ENCODE data around the gene BCL6. TPM values are rescaled to one million over a fixed set of nuclear protein-coding genes. Genes with fewer than 3 reads are reported as not detected.

Gene BCL6
- total RNA-seq, result 36.2 and 42.2 TPM in 2 replicates

DNA sequence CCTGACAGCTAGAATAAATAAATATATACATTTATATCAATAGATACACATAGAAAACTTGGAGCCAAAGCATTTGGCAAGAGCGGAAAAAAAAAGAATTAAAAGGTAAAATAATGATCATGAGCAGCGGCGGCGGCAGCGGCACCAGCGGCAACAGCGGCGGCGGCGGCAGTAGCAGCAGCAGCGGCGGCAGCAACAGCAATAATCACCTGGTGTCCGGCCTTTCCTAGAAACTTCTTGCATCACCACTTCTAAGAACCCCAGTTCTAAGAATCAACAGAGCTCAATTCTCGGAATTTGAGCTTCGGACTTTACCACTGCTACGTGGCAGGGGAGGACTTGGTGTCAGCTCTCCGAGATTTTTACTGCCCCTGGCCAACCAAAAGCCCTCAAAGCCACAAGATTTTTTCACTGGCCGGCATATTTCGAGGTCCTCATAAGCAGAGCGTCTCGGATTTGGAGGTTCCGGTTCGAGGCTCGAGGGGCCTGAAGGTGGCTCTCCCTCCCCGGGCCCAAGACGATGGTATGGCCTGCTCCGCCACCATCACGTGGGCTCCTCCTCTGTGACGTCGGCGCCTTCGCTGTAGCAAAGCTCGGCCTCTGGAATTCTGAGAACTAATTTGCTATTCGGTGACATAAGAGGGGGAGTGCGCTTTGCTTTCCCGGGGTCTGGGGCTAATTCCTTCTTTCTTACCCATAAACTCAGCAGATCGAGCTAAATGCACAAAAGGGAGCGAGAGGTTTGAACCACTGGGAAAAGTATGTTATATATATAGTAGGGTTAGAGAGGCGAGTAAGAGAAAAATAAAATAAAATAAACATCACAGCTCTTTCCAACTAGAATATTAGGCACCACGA, at the start of gene BCL6:
Gene BCL6 (minus strand): TSS at position 268 of the 858 bp plus-strand sequence. CDS start 11,775 bp downstream, outside the sequence.

DNA sequence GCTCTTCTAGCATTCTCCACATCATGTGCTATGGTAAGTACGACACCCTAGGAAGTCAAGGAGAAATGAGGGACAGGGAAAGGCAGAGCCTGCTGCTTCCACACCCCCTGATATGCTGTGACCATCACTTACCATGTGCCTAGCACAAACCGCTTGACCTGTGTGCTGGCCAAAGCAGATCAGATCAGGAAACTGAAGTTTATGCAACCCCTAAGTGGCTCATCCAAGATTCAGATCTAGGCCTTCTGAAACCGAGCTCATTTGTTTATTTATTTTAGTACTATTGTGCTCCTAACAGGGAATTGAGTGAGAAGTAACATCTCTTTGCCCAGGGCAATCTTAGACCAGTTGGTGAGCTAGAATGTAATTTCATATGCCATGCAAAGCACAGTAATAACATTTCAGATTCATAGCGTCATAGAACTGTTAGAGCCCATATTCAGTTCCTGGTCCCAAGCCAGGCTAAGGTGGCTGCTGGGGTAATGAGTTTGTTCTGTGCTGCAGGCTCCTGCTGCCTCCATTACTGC, 42.7 kb downstream of the BCL6 start, which contains the start of gene RTP2:
Gene RTP2 (minus strand): TSS at position 51 of the 527 bp plus-strand sequence. CDS start 429 bp downstream, outside the sequence.

Other genes starting within 250 kb of the BCL6 start
- gene SST, start 75.1 kb downstream of the BCL6 start, total RNA-seq, result not detected in 2 replicates
- not detected in 2 replicates for gene RTP2, start 42.9 kb downstream of the BCL6 start, total RNA-seq

Measured in cardiac ventricle fibroblast (primary cell).